MCF 10A (cell line): Measurements from ENCODE around the gene NAA80. TPM values are rescaled to one million over a fixed set of nuclear protein-coding genes. Genes with fewer than 3 reads are reported as not detected.
"Not testable (repeated sequence)": the region's sequence is repeated elsewhere in the genome, so short reads cannot be mapped to it uniquely, and the experiment has no call there.

Experiments
- BruUV-seq: library from RNA; stranded (reverse); fragments of 400-500 nt; replicated peaks from 2 replicates; lab custom pipeline; 2021; lab: Mats Ljungman, UMichigan
- CTCF ChIA-PET: fragments of 300-600 bp; sonication (Branson Sonifier 250); formaldehyde crosslinking; extraction: SDS; loops from one replicate; lab custom pipeline; 2021; ENCODE audit warnings: antibody characterized with exemption, inconsistent platforms; lab: Yijun Ruan, JAX
- POLR2A ChIA-PET: fragments of 300-600, 350-650 bp; sonication (Branson Sonifier 250); formaldehyde crosslinking; extraction: SDS; loops from one replicate; lab custom pipeline; 2020; ENCODE audit warnings: antibody characterized with exemption, inconsistent platforms; lab: Yijun Ruan, JAX
- DNase-seq: peaks from one replicate; pipeline ENCODE4 v3.0.0-alpha.2; 2018; ENCODE audit not compliant: unreplicated experiment
- H3K27ac Mint-ChIP-seq: one replicate; pipeline ENCODE4 v1.8.0; 2022; ENCODE audit warnings: mild to moderate bottlenecking, low read depth, mixed read lengths; ENCODE audit not compliant: unreplicated experiment
- H3K27me3 Mint-ChIP-seq: one replicate; pipeline ENCODE4 v1.8.0; 2022; ENCODE audit warnings: mixed read lengths; ENCODE audit not compliant: insufficient read depth, unreplicated experiment
- H3K36me3 Mint-ChIP-seq: one replicate; pipeline ENCODE4 v1.8.0; 2022; ENCODE audit warnings: mild to moderate bottlenecking, moderate library complexity, mixed read lengths; ENCODE audit not compliant: insufficient read depth, unreplicated experiment
- H3K4me1 Mint-ChIP-seq: one replicate; pipeline ENCODE4 v1.8.0; 2022; ENCODE audit warnings: mixed read lengths; ENCODE audit not compliant: insufficient read depth, unreplicated experiment
- H3K4me3 Mint-ChIP-seq: one replicate; pipeline ENCODE4 v1.8.0; 2022; ENCODE audit warnings: mild to moderate bottlenecking, moderate library complexity, mixed read lengths; ENCODE audit not compliant: unreplicated experiment
- H3K9me3 Mint-ChIP-seq: one replicate; pipeline ENCODE4 v1.8.0; 2022; ENCODE audit warnings: mixed read lengths; ENCODE audit not compliant: unreplicated experiment
- intact Hi-C: fragments of 100-400 bp; cut with micrococcal nuclease; formaldehyde crosslinking; loops from 2 replicates; pipeline ENCODE4 v1.14.1; 2022
- total RNA-seq: library from RNA; stranded (reverse); gene quantifications from 2 replicates; pipeline ENCODE4 v1.2.3, GENCODE V29; 2022
- TF ChIP-seq, protein P1 (sequence below): fragments of 200-600 bp; IDR thresholded peaks from one replicate; pipeline ENCODE4 v1.8.0; 2022; ENCODE audit warnings: antibody characterized with exemption, mild to moderate bottlenecking; ENCODE audit not compliant: unreplicated experiment

NAA80 gene
- total RNA-seq, 1 experiment from 2014 or later: 12.4 TPM

DNA sequence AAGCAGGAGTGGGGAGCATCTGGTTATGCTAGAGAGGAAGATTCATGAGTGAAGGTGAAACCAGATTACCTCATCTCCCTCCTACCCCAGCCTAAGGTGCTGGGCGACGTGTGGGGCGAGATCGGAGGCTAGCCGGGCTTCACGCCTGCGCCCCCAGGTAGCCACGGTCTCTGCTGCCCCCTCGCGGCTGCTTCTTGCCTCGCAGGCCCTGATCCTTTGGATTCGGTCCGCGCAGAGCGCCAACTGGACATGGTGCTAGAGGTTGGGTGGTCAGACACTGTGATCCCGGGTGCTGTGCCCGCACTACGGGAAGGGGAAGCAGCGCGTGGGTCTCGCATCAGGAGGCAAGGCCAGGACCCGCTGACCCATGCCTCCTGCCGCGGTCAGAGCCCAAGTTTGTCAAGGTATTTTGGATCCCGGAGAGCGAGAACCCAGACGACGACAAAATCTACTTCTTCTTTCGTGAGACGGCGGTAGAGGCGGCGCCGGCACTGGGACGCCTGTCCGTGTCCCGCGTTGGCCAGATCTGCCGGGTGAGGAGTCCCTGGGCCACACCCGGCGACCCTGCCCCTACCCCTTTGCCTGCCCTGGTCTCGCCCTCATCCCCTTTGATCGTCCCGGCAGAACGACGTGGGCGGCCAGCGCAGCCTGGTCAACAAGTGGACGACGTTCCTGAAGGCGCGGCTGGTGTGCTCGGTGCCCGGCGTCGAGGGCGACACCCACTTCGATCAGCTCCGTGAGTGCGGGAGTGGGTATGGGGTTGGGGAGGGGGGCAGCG lies 26.1 kb downstream of the NAA80 start:
- peak; percentile 85 for DNase-seq
- intact Hi-C loops: loop anchor here (1.0 to 5.0 kb wide), 5 partner anchors 13 to 151 kb away; no protein-coding TSS in a partner anchor
- ChIA-PET CTCF (interaction anchor here (0.5 to 5.0 kb wide), 20 partner anchors 11 to 847 kb away, joined by 3 to 50 read pairs (median 6); partner anchors contain the start of gene GNAT1), POLR2A (no interaction called here)
- BruUV-seq: no TSS peak
- H3K27me3 Mint-ChIP-seq: no peaks in the 10 kb centered on the region
- peak overlapping the region; percentile 45 for H3K4me3 Mint-ChIP-seq
- H3K4me1 Mint-ChIP-seq: peaks cover 42% of the 10 kb centered on the region
- peaks cover 18% of the 10 kb centered on the region for H3K36me3 Mint-ChIP-seq
- TF ChIP-seq, protein P1, sequence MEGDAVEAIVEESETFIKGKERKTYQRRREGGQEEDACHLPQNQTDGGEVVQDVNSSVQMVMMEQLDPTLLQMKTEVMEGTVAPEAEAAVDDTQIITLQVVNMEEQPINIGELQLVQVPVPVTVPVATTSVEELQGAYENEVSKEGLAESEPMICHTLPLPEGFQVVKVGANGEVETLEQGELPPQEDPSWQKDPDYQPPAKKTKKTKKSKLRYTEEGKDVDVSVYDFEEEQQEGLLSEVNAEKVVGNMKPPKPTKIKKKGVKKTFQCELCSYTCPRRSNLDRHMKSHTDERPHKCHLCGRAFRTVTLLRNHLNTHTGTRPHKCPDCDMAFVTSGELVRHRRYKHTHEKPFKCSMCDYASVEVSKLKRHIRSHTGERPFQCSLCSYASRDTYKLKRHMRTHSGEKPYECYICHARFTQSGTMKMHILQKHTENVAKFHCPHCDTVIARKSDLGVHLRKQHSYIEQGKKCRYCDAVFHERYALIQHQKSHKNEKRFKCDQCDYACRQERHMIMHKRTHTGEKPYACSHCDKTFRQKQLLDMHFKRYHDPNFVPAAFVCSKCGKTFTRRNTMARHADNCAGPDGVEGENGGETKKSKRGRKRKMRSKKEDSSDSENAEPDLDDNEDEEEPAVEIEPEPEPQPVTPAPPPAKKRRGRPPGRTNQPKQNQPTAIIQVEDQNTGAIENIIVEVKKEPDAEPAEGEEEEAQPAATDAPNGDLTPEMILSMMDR: peak; percentile 94
- H3K27ac Mint-ChIP-seq: no peak overlapping the region
- H3K9me3 Mint-ChIP-seq: no peaks in the 10 kb centered on the region

DNA sequence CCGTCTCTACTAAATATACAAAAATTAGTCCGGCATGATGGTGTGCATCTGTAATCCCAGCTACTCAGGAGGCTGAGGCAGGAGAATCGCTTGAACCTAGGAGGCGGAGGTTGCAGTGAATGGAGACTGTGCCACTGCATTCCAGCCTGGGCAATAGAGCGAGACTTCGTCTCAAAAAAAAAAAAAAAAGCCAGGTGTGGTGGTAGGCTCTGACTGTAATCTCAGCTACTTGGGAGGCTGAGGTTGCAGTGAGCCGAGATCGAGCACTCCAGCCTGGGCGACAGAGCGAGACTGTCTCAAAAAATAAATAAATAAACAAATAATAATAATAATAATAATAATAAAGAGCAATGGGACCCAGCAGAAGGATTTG lies 26.7 kb downstream of the NAA80 start:
- intact Hi-C loops: loop anchor here (5.0 kb wide), 1 partner anchor 150 kb away; no protein-coding TSS in a partner anchor
- peaks cover 48% of the 10 kb centered on the region for H3K4me1 Mint-ChIP-seq
- BruUV-seq, H3K27ac Mint-ChIP-seq, H3K9me3 Mint-ChIP-seq, H3K4me3 Mint-ChIP-seq, DNase-seq, H3K27me3 Mint-ChIP-seq: not testable (repeated sequence)
- peaks cover 13% of the 10 kb centered on the region for H3K36me3 Mint-ChIP-seq
- CTCF ChIA-PET: interaction anchor here (0.6 to 5.0 kb wide), 18 partner anchors 12 to 1224 kb away, joined by 3 to 50 read pairs (median 6); partner anchors contain the start of gene GNAT1
- POLR2A ChIA-PET: interaction anchor here (1.9 to 3.9 kb wide), 2 partner anchors 12 to 37 kb away, joined by 5 to 16 read pairs; partner anchors contain the start of gene GNAI2

DNA sequence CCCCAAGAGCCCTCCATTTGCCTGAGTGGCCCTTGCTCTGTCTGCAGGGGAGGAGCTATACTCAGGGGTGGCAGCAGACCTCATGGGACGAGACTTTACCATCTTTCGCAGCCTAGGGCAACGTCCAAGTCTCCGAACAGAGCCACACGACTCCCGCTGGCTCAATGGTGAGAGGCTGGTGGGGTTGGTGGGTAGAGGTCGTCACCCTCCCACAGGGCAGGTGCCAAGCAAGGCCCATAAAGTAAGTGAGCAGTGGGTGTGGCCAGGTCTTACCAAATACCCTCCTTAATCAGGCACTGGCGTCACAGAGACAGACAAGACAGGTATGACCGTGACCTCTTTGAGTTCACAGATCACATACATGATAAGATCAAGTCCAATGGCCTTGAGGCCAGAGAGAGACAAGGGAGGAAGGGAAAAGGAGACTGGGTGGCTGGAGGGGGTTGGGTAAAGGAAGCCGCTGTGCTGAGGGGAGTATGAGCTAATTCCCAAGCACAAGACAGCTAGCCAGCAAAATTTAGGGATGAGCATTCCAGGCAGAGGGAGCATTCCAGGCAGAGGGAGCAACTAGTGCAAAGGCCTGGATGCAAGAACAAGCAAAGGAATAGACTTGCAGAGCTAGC lies 27.8 kb downstream of the NAA80 start:
- intact Hi-C loops: loop anchor here (5.0 kb wide), 1 partner anchor 149 kb away; no protein-coding TSS in a partner anchor
- no peak for DNase-seq
- ChIA-PET POLR2A (interaction anchor here (0.6 to 3.9 kb wide), 7 partner anchors 11 to 345 kb away, joined by 3 to 16 read pairs (median 3); partner anchors contain the start of gene GNAI2), CTCF (interaction anchor here (0.6 to 5.0 kb wide), 16 partner anchors 11 to 149 kb away, joined by 3 to 50 read pairs (median 6); partner anchors contain the start of gene GNAT1)
- no TSS peak for BruUV-seq
- TF ChIP-seq, protein P1: no peak
- H3K36me3 Mint-ChIP-seq: peaks cover 13% of the 10 kb centered on the region
- H3K27me3 Mint-ChIP-seq: no peaks in the 10 kb centered on the region
- no peak overlapping the region for H3K4me3 Mint-ChIP-seq
- H3K9me3 Mint-ChIP-seq: no peaks in the 10 kb centered on the region
- no peak overlapping the region for H3K27ac Mint-ChIP-seq
- peaks cover 48% of the 10 kb centered on the region for H3K4me1 Mint-ChIP-seq

DNA sequence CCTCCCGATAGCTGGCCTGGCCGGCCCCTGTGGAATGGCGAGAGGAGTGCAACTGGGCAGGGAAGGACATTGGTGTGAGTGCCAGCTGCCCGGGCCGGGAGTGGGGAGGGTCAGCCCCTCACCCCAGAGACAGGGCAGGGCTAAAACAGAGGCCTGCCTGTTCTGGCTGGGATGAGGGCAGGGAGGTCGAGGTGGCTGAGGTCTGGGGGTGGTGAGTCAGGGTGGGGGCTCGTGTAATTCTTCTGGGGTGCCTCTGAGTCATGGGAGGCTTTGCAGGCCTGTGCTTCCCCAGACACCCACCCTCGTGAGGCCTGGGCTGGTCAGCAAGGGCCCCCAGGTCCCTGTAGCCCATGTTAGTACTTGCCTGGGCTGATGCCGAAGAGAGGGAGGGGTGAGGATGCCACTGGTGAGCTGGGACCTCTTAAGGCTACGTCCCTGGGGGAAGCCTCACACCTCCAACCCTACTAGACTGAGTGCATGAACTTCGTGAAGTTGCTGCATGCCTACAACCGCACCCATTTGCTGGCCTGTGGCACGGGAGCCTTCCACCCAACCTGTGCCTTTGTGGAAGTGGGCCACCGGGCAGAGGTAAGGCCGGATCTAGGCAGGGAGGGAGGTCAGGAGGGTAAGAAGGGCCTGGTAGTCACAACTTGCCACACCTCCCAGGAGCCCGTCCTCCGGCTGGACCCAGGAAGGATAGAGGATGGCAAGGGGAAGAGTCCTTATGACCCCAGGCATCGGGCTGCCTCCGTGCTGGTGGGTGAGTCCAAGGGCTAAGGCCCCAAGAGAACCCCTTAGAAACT lies 28.6 kb downstream of the NAA80 start:
- Mint-ChIP-seq H3K9me3 (no peaks in the 10 kb centered on the region), H3K27ac (peak overlapping the region; percentile 35), H3K4me3 (peak overlapping the region; percentile 25), H3K36me3 (peaks cover 6% of the 10 kb centered on the region), H3K27me3 (no peaks in the 10 kb centered on the region), H3K4me1 (peaks cover 48% of the 10 kb centered on the region)
- CTCF ChIA-PET: interaction anchor here (0.6 to 5.0 kb wide), 12 partner anchors 10 to 148 kb away, joined by 3 to 50 read pairs (median 6); no protein-coding TSS in a partner anchor
- DNase-seq: no peak
- TF ChIP-seq, protein P1: no peak
- intact Hi-C loops: loop anchor here (5.0 kb wide), 1 partner anchor 148 kb away; no protein-coding TSS in a partner anchor
- BruUV-seq: no TSS peak
- POLR2A ChIA-PET: interaction anchor here (0.5 to 3.9 kb wide), 10 partner anchors 11 to 346 kb away, joined by 3 to 16 read pairs (median 3); partner anchors contain the start of gene GNAI2
